ENCODE measurements around the gene DSCAM.

DNA sequence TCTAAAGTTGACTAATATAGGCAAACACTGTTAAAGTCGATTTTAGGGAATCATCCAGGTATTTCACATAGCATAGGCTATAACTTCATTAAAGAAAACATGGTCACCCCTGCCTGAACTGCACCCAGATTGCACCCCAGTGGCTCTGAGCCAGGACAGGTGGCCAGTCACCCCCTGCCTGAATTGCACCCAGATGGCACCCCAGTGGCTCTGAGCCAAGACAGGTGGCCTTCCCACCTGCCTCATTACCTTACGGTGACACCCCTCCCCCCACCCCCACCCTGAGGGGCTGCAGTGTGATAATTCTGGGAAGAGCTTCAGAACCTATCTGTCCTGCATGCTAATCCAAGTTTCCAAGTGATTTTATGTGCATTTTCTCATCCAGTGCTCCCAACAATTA is 78.9 kb downstream of the DSCAM start:
- no peak for TF ChIP-seq POLR2A (IDR thresholded peaks at IDR 0.05)
- TF ChIP-seq, protein P1, sequence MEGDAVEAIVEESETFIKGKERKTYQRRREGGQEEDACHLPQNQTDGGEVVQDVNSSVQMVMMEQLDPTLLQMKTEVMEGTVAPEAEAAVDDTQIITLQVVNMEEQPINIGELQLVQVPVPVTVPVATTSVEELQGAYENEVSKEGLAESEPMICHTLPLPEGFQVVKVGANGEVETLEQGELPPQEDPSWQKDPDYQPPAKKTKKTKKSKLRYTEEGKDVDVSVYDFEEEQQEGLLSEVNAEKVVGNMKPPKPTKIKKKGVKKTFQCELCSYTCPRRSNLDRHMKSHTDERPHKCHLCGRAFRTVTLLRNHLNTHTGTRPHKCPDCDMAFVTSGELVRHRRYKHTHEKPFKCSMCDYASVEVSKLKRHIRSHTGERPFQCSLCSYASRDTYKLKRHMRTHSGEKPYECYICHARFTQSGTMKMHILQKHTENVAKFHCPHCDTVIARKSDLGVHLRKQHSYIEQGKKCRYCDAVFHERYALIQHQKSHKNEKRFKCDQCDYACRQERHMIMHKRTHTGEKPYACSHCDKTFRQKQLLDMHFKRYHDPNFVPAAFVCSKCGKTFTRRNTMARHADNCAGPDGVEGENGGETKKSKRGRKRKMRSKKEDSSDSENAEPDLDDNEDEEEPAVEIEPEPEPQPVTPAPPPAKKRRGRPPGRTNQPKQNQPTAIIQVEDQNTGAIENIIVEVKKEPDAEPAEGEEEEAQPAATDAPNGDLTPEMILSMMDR (IDR thresholded peaks at IDR 0.05): no peak

Data from Peyer's patch (tissue), 4 donors.